ENCODE results near the gene PMM2.

DNA sequence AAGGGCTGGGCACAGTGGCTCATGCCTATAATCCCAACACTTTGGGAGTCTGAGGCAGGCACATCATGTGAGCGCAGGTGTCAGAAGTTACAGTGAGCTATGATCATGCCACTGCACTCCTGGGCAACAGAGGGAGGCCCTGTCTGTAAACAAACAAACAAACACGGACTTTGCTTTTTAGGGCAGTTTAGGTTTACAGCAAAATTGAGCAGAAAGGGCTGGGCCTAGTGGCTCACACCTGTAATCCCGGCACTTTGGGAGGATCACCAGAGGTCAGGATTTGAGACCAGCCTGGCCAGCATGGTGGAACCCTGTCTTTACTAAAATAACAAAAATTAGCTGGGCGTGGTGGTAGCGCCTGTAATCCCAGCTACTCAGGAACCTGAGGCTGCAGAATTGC lies 74.4 kb downstream of the PMM2 start:
- no peak for TF ChIP-seq EP300 (IDR thresholded peaks at IDR 0.05)
- no peak for TF ChIP-seq CTCF (IDR thresholded peaks at IDR 0.05)
